NCI-H2081 (cell line): Measurements from ENCODE around the gene MIER2.
A peak's percentile ranks its signal among the peaks of the same experiment; 100 is the strongest.
"Not testable (repeated sequence)": the region's sequence is repeated elsewhere in the genome, so short reads cannot be mapped to it uniquely, and the experiment has no call there.

ENCODE experiments used
- DNase-seq, 2 experiments: peaks; one replicate each; lab custom pipeline; 2025; lab: John Stamatoyannopoulos, UW

The MIER2 gene

DNA sequence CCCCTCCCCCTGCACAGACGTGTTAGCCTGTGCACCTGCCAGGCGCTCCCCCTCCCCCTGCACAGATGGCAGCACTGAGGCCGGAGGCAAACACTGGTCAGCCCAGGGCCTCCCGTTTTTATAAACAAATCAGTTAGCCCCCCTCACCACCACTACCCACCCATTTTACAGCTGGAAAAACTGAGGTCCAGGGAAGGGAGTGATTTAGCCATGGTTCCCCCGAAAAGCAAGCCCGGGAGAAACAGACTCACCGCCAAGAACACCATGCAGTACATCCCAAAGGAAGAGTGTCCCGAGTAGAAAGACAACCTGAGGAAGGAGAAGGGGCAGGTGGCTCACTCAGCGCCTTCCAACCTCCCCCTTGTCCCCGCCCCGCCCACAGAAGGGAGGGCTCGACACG, 62.1 kb downstream of the MIER2 start:
- DNase-seq, result no peak

DNA sequence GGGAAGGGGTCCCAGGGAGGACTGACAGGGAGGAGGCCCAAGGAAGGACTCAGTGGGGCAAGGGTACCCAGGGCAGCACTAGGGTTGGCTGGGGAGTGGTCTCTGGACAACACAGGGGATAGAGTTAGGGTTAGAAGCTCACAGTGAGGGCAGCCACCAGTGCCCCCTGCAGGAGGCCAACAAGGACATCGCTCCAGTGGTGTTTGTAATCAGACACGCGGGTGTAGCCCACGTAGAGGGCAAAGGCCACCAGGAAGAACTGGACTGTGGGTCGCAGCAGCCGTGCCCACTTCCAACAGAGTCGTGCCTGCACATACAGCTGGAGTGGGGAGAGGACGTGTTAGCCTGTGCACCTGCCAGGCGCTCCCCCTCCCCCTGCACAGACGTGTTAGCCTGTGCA, 62.6 kb downstream of the MIER2 start:
- no peak for DNase-seq

DNA sequence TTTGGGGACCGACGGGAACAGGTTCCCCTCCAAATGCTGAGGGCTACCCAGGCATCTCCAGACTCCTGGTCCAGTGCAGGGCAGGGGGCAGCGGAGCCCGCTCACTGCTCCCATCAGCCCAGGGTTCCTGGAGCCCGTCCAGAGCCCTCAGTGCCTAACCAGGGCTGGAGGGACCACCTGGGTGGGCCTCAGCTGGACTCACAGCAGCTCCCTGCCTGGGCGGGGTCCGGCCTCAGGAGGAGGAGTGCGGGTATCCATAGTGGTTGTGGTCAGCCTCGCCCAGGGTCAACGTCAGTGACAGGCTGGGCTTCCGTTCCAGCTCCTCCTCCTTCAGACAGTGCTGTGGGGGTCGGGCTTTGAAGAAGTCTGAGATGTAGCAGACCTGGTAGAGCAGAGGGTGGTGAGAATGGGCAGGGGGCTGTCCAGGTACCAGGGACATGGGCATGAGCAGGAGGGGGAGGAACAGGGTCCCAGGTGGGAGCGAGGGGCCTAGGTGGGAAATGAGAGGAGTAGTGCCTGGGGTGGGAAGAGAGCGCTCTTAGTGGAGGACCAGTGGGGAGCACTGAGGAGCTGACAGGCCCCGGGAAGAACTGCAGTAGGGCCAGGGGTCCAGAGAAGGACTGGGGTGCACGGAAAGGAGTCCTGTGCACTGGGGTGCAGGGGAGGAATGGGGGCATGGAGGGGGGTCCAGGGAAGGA, 63.3 kb downstream of the MIER2 start:
- DNase-seq, result no peak

DNA sequence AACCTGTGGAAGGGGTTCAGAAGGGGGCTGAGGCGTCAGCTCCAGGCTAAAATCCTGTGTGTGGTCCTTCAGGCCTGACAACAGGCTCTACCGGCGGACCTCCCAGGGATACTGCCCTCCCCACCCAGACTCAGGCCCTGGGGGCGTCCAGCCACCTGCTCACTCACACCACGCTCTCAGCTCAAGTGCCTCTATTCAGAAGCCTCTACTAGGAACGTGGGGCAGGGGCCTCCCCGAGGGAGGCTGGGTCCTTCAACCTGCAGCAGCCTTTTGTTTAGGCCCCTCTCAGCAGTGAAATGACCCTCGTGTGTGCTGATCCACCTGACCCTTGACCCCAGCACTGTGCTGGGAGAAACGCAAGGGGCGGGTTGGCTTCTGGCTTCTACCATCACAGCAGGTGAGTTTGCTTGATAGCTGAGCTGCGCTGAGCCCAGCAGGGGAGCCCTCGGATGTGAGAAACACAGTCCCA, 64.0 kb downstream of the MIER2 start:
- DNase-seq, result peak in 1 of 2 experiments; percentile 55

GRCh38 chr19:279656-280055, 64.9 kb downstream of the MIER2 start:
- DNase-seq, result no peak

- DNase-seq, result no peak
Measured at GRCh38 chr19:279231-279630, 65.4 kb downstream of the MIER2 start.

GRCh38 chr19:277581-278165, 66.9 kb downstream of the MIER2 start:
- no peak for DNase-seq

GRCh38 chr19:277131-277530, 67.5 kb downstream of the MIER2 start:
- no peak for DNase-seq

- no peak for DNase-seq
Measured at GRCh38 chr19:275958-276646, 68.5 kb downstream of the MIER2 start.

- DNase-seq, result no peak
Measured at GRCh38 chr19:275000-275399, 69.6 kb downstream of the MIER2 start.

- no peak for DNase-seq
Measured at GRCh38 chr19:273393-273792, 71.2 kb downstream of the MIER2 start.

DNA sequence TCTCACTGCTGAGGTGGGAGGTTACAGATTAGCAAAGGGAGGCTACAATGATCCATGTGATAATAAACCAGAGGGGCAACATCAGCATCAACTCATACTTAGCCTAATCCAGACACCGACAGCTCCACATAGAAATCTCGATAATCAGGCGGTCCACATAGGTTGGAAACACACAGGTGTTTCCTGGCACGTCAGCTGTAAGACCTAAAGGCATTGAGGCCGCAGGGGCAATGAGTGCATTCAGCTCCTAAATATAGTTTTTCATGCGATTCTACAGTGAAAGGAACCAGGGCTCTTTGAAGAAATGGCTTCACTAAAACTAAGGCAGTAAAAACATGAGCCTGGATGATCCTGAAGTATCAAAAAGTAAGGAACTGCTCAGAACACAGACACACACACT, 72.7 kb downstream of the MIER2 start:
- DNase-seq, result no peak

- DNase-seq, result not testable (repeated sequence)
Measured at GRCh38 chr19:270766-271318, 73.8 kb downstream of the MIER2 start.

- DNase-seq, result no peak
Measured at GRCh38 chr19:269241-269640, 75.4 kb downstream of the MIER2 start.

- no peak for DNase-seq
Measured at GRCh38 chr19:262125-262524, 82.5 kb downstream of the MIER2 start.

DNA sequence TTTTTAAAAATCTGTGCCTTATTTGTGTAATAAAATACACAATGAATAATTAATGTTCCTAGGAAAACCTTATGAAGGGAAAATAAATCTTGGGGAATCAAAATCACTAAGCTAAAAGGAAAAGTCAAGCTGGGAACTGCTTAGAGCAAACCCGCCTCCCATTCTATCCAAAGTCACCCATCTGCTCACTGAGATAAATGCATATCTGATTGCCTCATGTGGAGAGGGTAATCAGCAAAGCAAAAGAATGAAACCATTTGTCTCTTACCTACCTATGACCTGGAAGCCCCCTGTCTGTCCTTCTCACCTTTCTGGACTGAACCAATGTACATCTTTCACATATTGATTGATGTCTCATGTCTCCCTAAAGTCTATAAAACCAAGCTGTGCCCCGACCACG, 87.8 kb downstream of the MIER2 start:
- not testable (repeated sequence) for DNase-seq
